H1 (cell line): Measurements from ENCODE around the gene ADRB2. TPM values are rescaled to one million over a fixed set of nuclear protein-coding genes. Genes with fewer than 3 reads are reported as not detected.

Source experiments
- CHD7 ChIP-seq: fragments of 300-600 bp; sonication (generic); IDR thresholded peaks from 2 replicates; pipeline ENCODE4 v1.7.1; 2012; ENCODE audit warnings: low read length, moderate library complexity, mild to moderate bottlenecking, inconsistent platforms; ENCODE audit not compliant: insufficient replicate concordance
- EGR1 ChIP-seq: IDR thresholded peaks from 2 replicates; pipeline ENCODE4 v1.6.1; 2011; ENCODE audit warnings: low read depth, low read length, borderline replicate concordance
- EZH2 ChIP-seq: fragments of 200-600 bp; sonication (generic); IDR thresholded peaks from 2 replicates; pipeline ENCODE4 v1.7.1; 2012; ENCODE audit warnings: low read depth, mild to moderate bottlenecking, moderate library complexity, low read length, inconsistent platforms; ENCODE audit not compliant: severe bottlenecking
- JUND ChIP-seq: IDR thresholded peaks from 2 replicates; pipeline ENCODE4 v1.6.1; 2011; ENCODE audit warnings: mild to moderate bottlenecking, improper control_type of control experiment, low read length
- POLR2AphosphoS5 ChIP-seq: IDR thresholded peaks from 2 replicates; pipeline ENCODE4 v1.6.1; 2011; ENCODE audit warnings: low read depth, low read length
- RAD21 ChIP-seq, 2 experiments: IDR thresholded peaks in 1 of 2; conservative IDR thresholded peaks in 1 of 2; 2 replicates each; pipeline ENCODE4 v1.6.1; 2011; ENCODE audit warnings: low read depth in 2 of 2, low read length in 2 of 2, improper control_type of control experiment in 1 of 2, inconsistent platforms in 1 of 2, mild to moderate bottlenecking in 1 of 2, moderate library complexity in 1 of 2
- SRF ChIP-seq: IDR thresholded peaks from 2 replicates; pipeline ENCODE4 v1.6.1; 2011; ENCODE audit warnings: mild to moderate bottlenecking, low read depth, low read length, moderate library complexity
- polyA plus RNA-seq, 7 experiments: library from polyadenylated mRNA; depleted of rRNA in 3 of 7; stranded (reverse) in 5 of 7; unstranded in 2 of 7; fragments of >200 nt in 5 of 7; fragments of 200-250 nt in 2 of 7; gene quantifications; 1 replicate in 5 of 7; 2 replicates in 1 of 7; 4 replicates in 1 of 7; pipeline versions ENCODE4 v1.2.1 to v1.2.3, GENCODE V29; 2011 to 2013; ENCODE audit warnings: missing spikeins in 2 of 7, mixed read lengths in 2 of 7
- total RNA-seq: library from RNA; stranded (reverse); fragmentation: NEBNext Ultra II Directional; extraction: Animal tissue kit (Norgen Biotek cat#: 25700); gene quantifications from 2 replicates; pipeline ENCODE4 v1.2.1, GENCODE V29; 2021

The ADRB2 gene
- total and polyA plus RNA-seq, 2 of the 8 experiments (the other 6 are each of a cell fraction or from before 2014, with no cell fraction given): 0.65 to 0.77 TPM

GRCh38 chr5:148846930-148847329 lies 20.5 kb downstream of the ADRB2 start (continued):
- TF ChIP-seq CHD7 (no peak), SRF (no peak), POLR2AphosphoS5 (no peak), EGR1 (no peak), RAD21 (IDR thresholded peaks at IDR 0.05 in 1 of 2, conservative IDR thresholded peaks at IDR 0.05 in 1 of 2; ENCODE audit: low read depth in 2 of 2, low read length in 2 of 2) (no peak), JUND (no peak), EZH2 (no peak)
- TF ChIP-seq, all 59 proteins: peak for 0
